AG08396 (cell line): ENCODE data around the gene HRH1.
A peak's percentile ranks its signal among the peaks of the same experiment; 100 is the strongest.

Experiments used
- DNase-seq: peaks from one replicate; pipeline ENCODE4 v3.0.0; 2012; ENCODE audit warnings: low spot score, mixed read lengths

HRH1 gene

GRCh38 chr3:11283139-11283475 is 128.8 kb downstream of the HRH1 start:
- DNase-seq = no peak

- no peak for DNase-seq
Observed at GRCh38 chr3:11284011-11284410, 129.7 kb downstream of the HRH1 start.

- no peak for DNase-seq
Observed at GRCh38 chr3:11285471-11285870, 131.2 kb downstream of the HRH1 start.

DNA sequence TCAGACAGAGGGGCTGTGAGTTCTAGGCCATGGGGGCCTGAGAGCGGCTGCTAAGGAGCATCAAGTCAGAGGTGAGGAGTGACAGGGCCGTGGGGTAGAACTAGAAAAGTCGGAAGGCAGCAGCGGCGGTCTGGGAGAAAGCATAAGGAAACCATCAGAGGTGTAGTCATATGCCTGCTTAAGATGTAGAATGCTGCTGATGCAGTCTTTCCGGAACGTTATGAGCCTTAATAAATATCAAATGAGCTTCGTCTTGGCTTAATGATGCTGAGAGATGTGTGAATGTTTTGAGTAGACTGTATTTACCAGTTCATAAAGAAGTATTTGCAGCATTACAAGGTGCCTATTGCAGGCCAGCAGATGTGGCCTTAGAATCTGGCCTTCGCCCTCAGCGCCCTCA is 133.1 kb downstream of the HRH1 start:
- no peak for DNase-seq

- DNase-seq = no peak
Observed at GRCh38 chr3:11288021-11288491, 133.8 kb downstream of the HRH1 start.

GRCh38 chr3:11288786-11289637 is 134.7 kb downstream of the HRH1 start:
- DNase-seq = peak; percentile 49

DNA sequence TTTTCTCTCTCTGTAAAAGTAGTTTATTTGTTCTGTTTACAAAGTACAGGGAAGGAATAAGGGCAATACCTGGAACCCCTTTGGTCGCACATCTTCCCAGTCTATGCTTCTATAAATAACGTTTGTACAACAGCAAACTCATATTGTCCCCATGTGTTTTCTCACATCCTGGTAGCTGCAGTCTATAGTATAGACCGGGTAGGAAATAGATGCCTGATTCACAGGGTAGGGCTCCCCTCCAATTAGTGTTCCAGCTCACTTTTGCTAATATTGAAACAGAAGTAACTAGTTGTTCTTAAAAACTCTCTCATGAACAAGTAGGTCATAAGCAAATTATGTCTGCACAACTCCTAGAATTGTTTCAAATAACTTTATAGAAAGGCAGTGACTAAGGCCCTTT is 135.6 kb downstream of the HRH1 start:
- DNase-seq = no peak

DNA sequence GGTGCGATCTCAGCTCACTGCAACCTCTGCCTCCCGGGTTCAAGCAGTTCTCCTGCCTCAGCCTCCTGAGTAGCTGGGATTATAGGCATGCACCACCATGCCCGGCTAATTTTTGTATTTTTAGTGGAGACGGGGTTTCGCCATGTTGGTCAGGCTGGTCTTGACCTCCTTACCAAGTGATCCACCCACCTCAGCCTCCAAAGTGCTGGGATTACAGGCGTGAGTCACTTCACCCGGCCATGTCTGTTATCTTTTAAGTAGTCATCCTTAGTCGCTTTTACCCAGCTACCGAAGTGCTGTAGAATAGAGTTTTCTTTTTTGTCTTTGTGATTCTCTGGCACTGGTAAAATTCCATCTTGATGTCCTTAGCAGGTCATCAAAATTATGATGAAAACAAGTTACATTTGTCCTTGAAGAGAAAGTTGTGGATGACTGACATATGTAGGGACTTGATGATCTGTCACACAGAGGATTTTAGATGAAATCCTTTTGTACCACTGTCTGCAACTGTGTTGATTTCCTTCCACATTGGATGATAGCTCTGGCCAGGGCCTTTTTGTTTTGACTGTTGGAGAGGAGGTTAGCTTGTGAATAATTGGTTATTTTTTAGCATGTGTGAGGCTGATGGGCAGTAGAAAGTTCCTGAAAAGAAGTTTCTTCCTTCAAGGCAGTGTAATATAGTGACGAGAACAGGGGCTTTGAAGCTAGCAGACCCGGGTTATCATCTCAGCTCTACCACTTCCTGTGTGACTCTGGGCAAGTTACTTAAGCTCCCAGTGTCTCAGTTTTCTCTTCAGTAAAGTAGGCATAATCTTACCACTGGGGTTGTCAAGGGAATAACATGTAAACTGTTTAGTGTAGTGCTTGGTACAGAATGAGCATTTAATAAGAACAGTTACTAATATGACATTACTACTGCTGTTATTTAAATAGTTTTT is 136.7 kb downstream of the HRH1 start:
- DNase-seq = no peak

DNA sequence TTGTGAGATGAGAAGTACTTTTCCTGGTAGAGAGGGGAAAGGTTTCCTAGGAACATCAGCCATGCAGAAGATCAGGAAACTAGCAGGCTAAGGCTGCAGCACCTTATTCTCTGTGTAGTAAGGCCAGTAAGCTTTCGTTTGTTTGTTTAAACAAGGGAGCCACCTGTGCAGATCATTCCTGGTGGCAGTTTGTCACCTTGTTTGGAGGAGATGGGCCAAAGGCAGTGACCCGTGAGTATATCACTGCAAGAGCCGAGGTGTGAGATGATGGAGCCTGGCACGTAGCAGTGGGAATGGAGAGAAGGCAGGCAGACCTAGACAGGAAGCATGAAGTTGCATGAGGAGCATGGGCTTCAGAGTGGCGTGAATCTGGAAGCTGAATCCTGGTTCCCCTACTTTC is 137.5 kb downstream of the HRH1 start:
- no peak for DNase-seq

- DNase-seq = no peak
Observed at GRCh38 chr3:11297126-11297525, 142.8 kb downstream of the HRH1 start.

- peak; percentile 18 for DNase-seq
Observed at GRCh38 chr3:11300970-11301369, 146.7 kb downstream of the HRH1 start.

- no peak for DNase-seq
Observed at GRCh38 chr3:11302444-11302843, 148.2 kb downstream of the HRH1 start.

DNA sequence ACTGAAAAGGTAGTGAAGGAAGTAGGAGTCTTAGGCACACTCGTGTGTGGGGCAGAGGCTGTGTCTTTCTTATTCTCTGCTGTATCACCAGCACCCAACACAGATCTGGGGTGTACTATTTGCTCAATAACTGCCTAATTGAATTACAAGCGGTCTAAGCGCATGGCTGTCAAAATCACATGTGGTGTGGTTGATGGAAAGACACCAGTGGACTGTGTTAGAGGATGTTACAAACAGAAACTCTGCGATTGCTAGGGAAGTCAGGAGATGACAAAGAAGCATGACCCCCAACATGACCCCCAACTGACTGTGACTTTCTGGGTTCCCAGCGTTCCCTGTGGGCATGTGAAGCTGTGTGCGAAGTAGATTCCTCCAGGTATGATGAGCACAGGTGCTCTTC is 149.9 kb downstream of the HRH1 start:
- DNase-seq = no peak

DNA sequence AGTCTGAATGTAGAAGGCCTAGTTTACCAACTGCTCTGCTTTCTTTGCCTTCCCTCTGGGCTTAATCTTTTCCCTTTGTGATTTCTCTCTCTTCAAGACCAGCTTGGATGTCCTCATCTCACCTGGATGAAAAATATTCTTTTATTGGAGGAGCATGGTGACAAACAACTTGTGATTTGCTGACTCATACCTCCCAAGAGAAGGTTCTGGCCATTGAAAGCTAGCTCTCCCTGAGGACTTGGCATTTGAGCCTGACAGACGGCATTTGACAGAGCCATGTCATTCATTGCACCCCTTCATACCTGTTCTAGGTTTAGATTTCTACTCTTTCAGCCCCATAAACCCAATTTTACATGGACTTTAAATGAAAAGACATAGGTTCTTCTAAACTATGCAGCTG is 151.2 kb downstream of the HRH1 start:
- DNase-seq = no peak

DNA sequence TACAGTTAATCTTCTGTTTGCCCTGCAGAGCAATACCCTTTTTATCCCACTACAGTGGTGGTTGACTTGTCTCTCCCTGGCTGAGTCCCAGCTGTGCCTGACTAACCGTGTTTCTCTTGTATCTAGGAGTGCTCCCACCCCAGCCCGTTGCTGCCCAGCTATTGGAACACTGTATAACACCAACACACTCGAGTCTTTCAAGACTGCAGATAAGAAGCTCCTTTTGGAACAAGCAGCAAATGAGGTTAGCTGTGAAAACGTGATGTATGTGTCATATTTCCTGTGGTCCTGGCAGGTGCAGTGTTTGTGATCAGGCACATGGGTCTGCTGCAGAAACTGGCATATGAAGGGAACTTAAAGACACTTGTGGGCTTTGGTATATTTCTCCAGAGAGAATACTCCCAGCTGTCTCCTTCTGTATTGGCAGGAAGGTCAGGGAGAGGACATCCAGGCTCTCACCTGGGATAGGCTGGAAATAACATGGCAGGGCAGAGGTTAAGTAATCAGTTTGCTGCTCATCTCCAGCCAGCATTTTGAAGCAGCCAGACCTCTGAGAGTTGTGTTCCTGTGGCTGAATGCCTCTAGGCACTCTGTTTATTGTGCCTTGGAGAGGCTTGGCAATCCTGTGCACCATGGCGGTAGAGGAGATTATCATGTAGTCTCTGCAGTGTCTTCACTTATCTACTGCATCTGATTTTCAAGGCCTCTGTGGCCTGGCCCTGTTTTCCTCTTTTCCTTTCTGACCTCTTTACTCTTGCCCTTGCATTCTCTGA is 152.7 kb downstream of the HRH1 start:
- no peak for DNase-seq

GRCh38 chr3:11307830-11308432 is 153.6 kb downstream of the HRH1 start:
- no peak for DNase-seq

- no peak for DNase-seq
Observed at GRCh38 chr3:11310258-11310657, 156.0 kb downstream of the HRH1 start.

- no peak for DNase-seq
Observed at GRCh38 chr3:11312166-11312565, 157.9 kb downstream of the HRH1 start.
